HG02884 (cell line): ENCODE data around the gene ULK2.
"Not testable (repeated sequence)": the region's sequence is repeated elsewhere in the genome, so short reads cannot be mapped to it uniquely, and the experiment has no call there.

Experiments used
- ATAC-seq: cut with Tn5 transposase; IDR thresholded peaks from one replicate; pipeline ENCODE4 v1.9.1; 2021; ENCODE audit warnings: mild to moderate bottlenecking, moderate library complexity; ENCODE audit not compliant: unreplicated experiment

Gene ULK2

GRCh38 chr17:19867079-19867328, 732 bp downstream of the ULK2 start:
- ATAC-seq, result no peak

GRCh38 chr17:19865021-19865420, 2.7 kb downstream of the ULK2 start:
- no peak for ATAC-seq

- not testable (repeated sequence) for ATAC-seq
These were observed 7.0 kb downstream of the ULK2 start for GRCh38 chr17:19860647-19861177.

GRCh38 chr17:19857640-19858039, 10.1 kb downstream of the ULK2 start:
- ATAC-seq, result no peak

- ATAC-seq, result no peak
These were observed 33.8 kb downstream of the ULK2 start for GRCh38 chr17:19833914-19834313.

GRCh38 chr17:19830061-19830460, 37.7 kb downstream of the ULK2 start:
- ATAC-seq, result no peak

- no peak for ATAC-seq
These were observed 55.3 kb downstream of the ULK2 start for GRCh38 chr17:19812407-19812806.

- no peak for ATAC-seq
These were observed 62.7 kb downstream of the ULK2 start for GRCh38 chr17:19805006-19805405.

GRCh38 chr17:19800571-19800970, 67.2 kb downstream of the ULK2 start:
- ATAC-seq, result no peak

GRCh38 chr17:19799796-19800195, 67.9 kb downstream of the ULK2 start:
- no peak for ATAC-seq

GRCh38 chr17:19796457-19796856, 71.3 kb downstream of the ULK2 start:
- ATAC-seq, result no peak

- ATAC-seq, result no peak
These were observed 75.7 kb downstream of the ULK2 start for GRCh38 chr17:19791918-19792550.

GRCh38 chr17:19787733-19788357, 79.9 kb downstream of the ULK2 start:
- no peak for ATAC-seq

- no peak for ATAC-seq
These were observed 81.9 kb downstream of the ULK2 start for GRCh38 chr17:19785854-19786253.

GRCh38 chr17:19781488-19782458, 86.0 kb downstream of the ULK2 start:
- ATAC-seq, result no peak

GRCh38 chr17:19780846-19781245, 86.9 kb downstream of the ULK2 start:
- ATAC-seq, result no peak

GRCh38 chr17:19773534-19773933, 94.2 kb downstream of the ULK2 start:
- ATAC-seq, result no peak

GRCh38 chr17:19771971-19772630, 95.6 kb downstream of the ULK2 start:
- ATAC-seq, result no peak

GRCh38 chr17:19770985-19771735, 96.6 kb downstream of the ULK2 start:
- ATAC-seq, result no peak

- no peak for ATAC-seq
These were observed 97.6 kb downstream of the ULK2 start for GRCh38 chr17:19769946-19770652.
